ENCODE measurements around the gene DHX36.

Gene DHX36

GRCh38 chr3:154275965-154276364 lies 48.3 kb downstream of the DHX36 start:
- DNase-seq = no peak

- no peak for DNase-seq
Observed at GRCh38 chr3:154275292-154275691, 49.0 kb downstream of the DHX36 start.

- DNase-seq = no peak
Observed at GRCh38 chr3:154274348-154274747, 49.9 kb downstream of the DHX36 start.

GRCh38 chr3:154273381-154273780 lies 50.9 kb downstream of the DHX36 start:
- DNase-seq = no peak

- DNase-seq = no peak
Observed at GRCh38 chr3:154254527-154254926, 69.8 kb downstream of the DHX36 start.

GRCh38 chr3:154252759-154253638 lies 71.3 kb downstream of the DHX36 start:
- DNase-seq = peak; percentile 81

- no peak for DNase-seq
Observed at GRCh38 chr3:154251610-154252009, 72.7 kb downstream of the DHX36 start.

- DNase-seq = no peak
Observed at GRCh38 chr3:154250291-154250690, 74.0 kb downstream of the DHX36 start.

GRCh38 chr3:154247806-154248415 lies 76.4 kb downstream of the DHX36 start:
- no peak for DNase-seq

- DNase-seq = peak; percentile 48
Observed at GRCh38 chr3:154244644-154245043, 79.6 kb downstream of the DHX36 start.

- peak; percentile 33 for DNase-seq
Observed at GRCh38 chr3:154243353-154243752, 80.9 kb downstream of the DHX36 start.

- no peak for DNase-seq
Observed at GRCh38 chr3:154242766-154243165, 81.5 kb downstream of the DHX36 start.

GRCh38 chr3:154241496-154241895 lies 82.8 kb downstream of the DHX36 start:
- no peak for DNase-seq

- no peak for DNase-seq
Observed at GRCh38 chr3:154240235-154240634, 84.1 kb downstream of the DHX36 start.

GRCh38 chr3:154236331-154236730 lies 88.0 kb downstream of the DHX36 start:
- no peak for DNase-seq

GRCh38 chr3:154235330-154235729 lies 89.0 kb downstream of the DHX36 start:
- DNase-seq = peak; percentile 40

- no peak for DNase-seq
Observed at GRCh38 chr3:154229217-154229590, 95.1 kb downstream of the DHX36 start.

- no peak for DNase-seq
Observed at GRCh38 chr3:154228561-154229216, 95.6 kb downstream of the DHX36 start.

GRCh38 chr3:154227531-154227930 lies 96.8 kb downstream of the DHX36 start:
- DNase-seq = no peak

GRCh38 chr3:154225536-154225935 lies 98.8 kb downstream of the DHX36 start:
- DNase-seq = no peak

GRCh38 chr3:154224866-154225265 lies 99.4 kb downstream of the DHX36 start:
- DNase-seq = no peak

- DNase-seq = no peak
Observed at GRCh38 chr3:154224366-154224765, 99.9 kb downstream of the DHX36 start.

GRCh38 chr3:154223519-154223918 lies 100.8 kb downstream of the DHX36 start:
- no peak for DNase-seq

Measured in fibroblast of skin of right quadriceps (primary cell).